Common myeloid progenitor, CD34-positive (primary cell): ENCODE results near the gene PARM1.

Experiments
- CTCF ChIA-PET: fragments of 350-600 bp; sonication (Branson Sonifier 250); formaldehyde crosslinking; loops from one replicate; lab custom pipeline; 2021; ENCODE audit warnings: antibody characterized with exemption; lab: Charles Lee
- POLR2A ChIA-PET: fragments of 350-600 bp; sonication (Branson Sonifier 250); formaldehyde crosslinking; loops from one replicate; lab custom pipeline; 2021; ENCODE audit warnings: antibody characterized with exemption; lab: Charles Lee
- DNase-seq, 3 donors: peaks; one replicate each; pipeline versions ENCODE4 v3.0.0 to v3.0.0-alpha.2; 2013
- H3K27ac ChIP-seq, 2 experiments: 1 replicate in 1 of 2; 2 replicates in 1 of 2; pipeline ENCODE4 v1.7.0; 2013; ENCODE audit warnings: inconsistent platforms in 2 of 2, low read length in 2 of 2, mild to moderate bottlenecking in 2 of 2, low read depth in 1 of 2, moderate library complexity in 1 of 2; ENCODE audit not compliant: severe bottlenecking in 2 of 2, insufficient read depth in 1 of 2, poor library complexity in 1 of 2
- H3K27me3 ChIP-seq, 5 experiments: replicated peaks in 2 of 5; 1 replicate in 3 of 5; 2 replicates in 2 of 5; pipeline versions ENCODE4 v1.6.1 to v1.7.0; 2013; ENCODE audit warnings: low read length in 4 of 5, mild to moderate bottlenecking in 2 of 5, moderate library complexity in 2 of 5, inconsistent platforms in 1 of 5; ENCODE audit not compliant: insufficient read depth in 5 of 5, control insufficient read depth in 4 of 5
- H3K36me3 ChIP-seq, 4 experiments: 1 replicate in 2 of 4; 2 replicates in 2 of 4; pipeline versions ENCODE4 v1.6.1 to v1.7.0; 2013; ENCODE audit warnings: low read length in 3 of 4, control low read depth in 1 of 4, mild to moderate bottlenecking in 1 of 4; ENCODE audit not compliant: control insufficient read depth in 4 of 4, insufficient read depth in 4 of 4
- H3K4me1 ChIP-seq, 4 experiments: 1 replicate in 3 of 4; 2 replicates in 1 of 4; pipeline versions ENCODE4 v1.6.1 to v1.7.1; 2013; ENCODE audit warnings: low read length in 3 of 4, mild to moderate bottlenecking in 3 of 4, control low read depth in 1 of 4, inconsistent platforms in 1 of 4, moderate library complexity in 1 of 4; ENCODE audit not compliant: control insufficient read depth in 4 of 4, insufficient read depth in 4 of 4; ENCODE audit errors: control extremely low read depth in 1 of 4
- H3K4me3 ChIP-seq, 7 experiments: 1 replicate in 4 of 7; 2 replicates in 3 of 7; pipeline versions ENCODE4 v1.5.1 to v1.7.0; 2013; ENCODE audit warnings: mild to moderate bottlenecking in 7 of 7, low read length in 6 of 7, moderate library complexity in 6 of 7, inconsistent platforms in 2 of 7, low read depth in 2 of 7, control low read depth in 1 of 7; ENCODE audit not compliant: insufficient read depth in 4 of 7, control insufficient read depth in 1 of 7; ENCODE audit errors: extremely low read depth in 1 of 7
- H3K9me3 ChIP-seq, 5 experiments: 1 replicate in 4 of 5; 2 replicates in 1 of 5; pipeline versions ENCODE4 v1.6.1 to v1.7.1; 2013; ENCODE audit warnings: low read length in 4 of 5, mild to moderate bottlenecking in 2 of 5, inconsistent platforms in 1 of 5, low read depth in 1 of 5, moderate library complexity in 1 of 5; ENCODE audit not compliant: control insufficient read depth in 4 of 5, insufficient read depth in 2 of 5; ENCODE audit errors: control extremely low read depth in 1 of 5
- WGBS: methylation state at CpG from one replicate; pipeline ENCODE4 v1.1.5; 2013; ENCODE audit not compliant: insufficient coverage; 5-methylcytosine and 5-hydroxymethylcytosine counted together

Gene PARM1

DNA sequence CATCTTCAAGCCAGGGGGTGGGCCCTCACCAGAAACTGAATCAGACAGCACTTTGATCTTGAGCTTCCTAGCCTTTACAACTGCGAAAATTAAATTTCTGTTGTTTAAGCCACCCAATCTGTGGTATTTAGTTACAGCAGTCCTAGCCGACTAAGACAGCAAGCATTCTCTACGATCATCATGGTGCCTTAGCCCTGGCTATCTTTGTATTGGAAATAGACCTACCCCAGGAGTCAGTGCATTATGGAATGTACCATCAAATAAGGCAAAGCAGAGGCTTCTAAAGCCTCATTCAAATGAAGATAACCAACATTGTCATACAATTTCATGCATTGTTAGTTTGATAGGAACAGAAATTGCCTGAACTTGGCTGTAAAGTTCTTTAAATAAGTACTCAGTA, 75.0 kb downstream of the PARM1 start:
- no peak overlapping the region for H3K4me3 ChIP-seq
- POLR2A ChIA-PET, result no interaction called here
- H3K36me3 ChIP-seq, result no peaks in the 10 kb centered on the region
- no peak overlapping the region for H3K27ac ChIP-seq
- no peaks in the 10 kb centered on the region for H3K4me1 ChIP-seq
- CTCF ChIA-PET, result no interaction called here
- peaks cover 0 to 7% (median 3%) of the 10 kb centered on the region in 5 experiments for H3K9me3 ChIP-seq
- H3K27me3 ChIP-seq, result no peaks in the 10 kb centered on the region
- WGBS, result 81% methylated on average over 3 of the region's 3 CpGs
- DNase-seq, result no peak

DNA sequence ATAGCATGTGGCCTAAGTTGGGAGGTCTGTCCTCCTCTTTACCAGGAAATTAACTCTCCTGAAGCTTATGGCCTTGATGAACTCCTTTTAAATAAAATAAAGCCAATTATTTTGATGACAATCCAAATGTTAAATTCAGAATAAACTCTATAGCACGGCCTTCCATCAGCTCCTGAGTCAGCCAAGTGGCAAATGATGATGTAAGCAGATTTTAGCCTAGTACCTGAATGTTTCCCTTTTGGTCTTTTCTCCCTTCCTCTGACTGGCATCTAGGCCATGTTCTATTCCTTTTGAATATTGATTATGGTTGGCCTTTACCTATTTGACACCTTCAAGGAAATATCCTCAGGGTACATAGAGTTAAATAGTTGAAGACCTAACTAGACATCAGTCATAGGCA, 76.2 kb downstream of the PARM1 start:
- ChIA-PET POLR2A (no interaction called here), CTCF (no interaction called here)
- DNase-seq, result no peak
- no peak overlapping the region for H3K4me3 ChIP-seq
- no peaks in the 10 kb centered on the region for H3K27me3 ChIP-seq
- no peaks in the 10 kb centered on the region for H3K36me3 ChIP-seq
- peaks cover 0 to 7% (median 3%) of the 10 kb centered on the region in 5 experiments for H3K9me3 ChIP-seq
- H3K4me1 ChIP-seq, result no peaks in the 10 kb centered on the region
- WGBS, result no CpG with 5 or more reads among the region's 1 CpG
- no peak overlapping the region for H3K27ac ChIP-seq

DNA sequence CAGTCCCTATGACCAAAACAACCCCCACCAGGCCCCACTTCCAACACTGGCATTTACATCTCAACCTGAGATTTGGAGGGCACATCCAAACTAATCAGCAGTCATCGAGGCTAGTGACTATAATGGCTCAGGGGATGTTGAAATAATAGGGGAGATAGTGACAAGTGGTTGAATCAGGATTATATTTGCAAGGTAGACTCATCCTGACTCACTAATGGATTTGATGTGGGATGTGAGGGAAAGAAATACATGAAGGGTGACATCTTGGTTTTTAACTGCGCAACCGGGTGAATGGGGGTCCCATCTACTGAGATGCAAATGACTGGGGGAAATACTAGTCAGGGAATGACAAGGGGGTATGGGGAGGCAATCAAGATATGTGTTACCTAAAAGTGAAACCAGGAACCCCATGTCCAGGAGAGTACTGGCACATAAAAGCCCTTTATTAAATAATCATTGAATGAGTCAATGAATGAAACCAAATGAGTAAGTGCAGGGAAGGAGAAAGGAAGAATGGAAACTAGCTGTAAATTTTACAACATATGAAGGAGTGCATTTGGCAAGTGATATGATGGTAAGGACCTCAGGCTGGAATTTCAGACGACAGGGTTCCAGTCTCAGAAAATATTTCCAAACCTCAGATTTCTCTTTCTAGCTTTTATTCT, 78.3 kb downstream of the PARM1 start:
- ChIA-PET CTCF (no interaction called here), POLR2A (no interaction called here)
- H3K27ac ChIP-seq, result no peak overlapping the region
- 92% methylated on average over 4 of the region's 4 CpGs for WGBS
- H3K36me3 ChIP-seq, result no peaks in the 10 kb centered on the region
- H3K4me1 ChIP-seq, result no peaks in the 10 kb centered on the region
- peaks cover 0 to 7% (median 3%) of the 10 kb centered on the region in 5 experiments for H3K9me3 ChIP-seq
- H3K4me3 ChIP-seq, result no peak overlapping the region
- no peaks in the 10 kb centered on the region for H3K27me3 ChIP-seq
- no peak for DNase-seq

GRCh38 chr4:75015627-75016026, 82.7 kb downstream of the PARM1 start:
- ChIA-PET CTCF (no interaction called here), POLR2A (no interaction called here)
- H3K9me3 ChIP-seq, result no peaks in the 10 kb centered on the region
- no peaks in the 10 kb centered on the region for H3K4me1 ChIP-seq
- DNase-seq, result no peak
- H3K4me3 ChIP-seq, result no peak overlapping the region
- H3K27me3 ChIP-seq, result no peaks in the 10 kb centered on the region
- H3K36me3 ChIP-seq, result no peaks in the 10 kb centered on the region
- H3K27ac ChIP-seq, result no peak overlapping the region
- WGBS, result no CpG with 5 or more reads among the region's 2 CpGs

- no peaks in the 10 kb centered on the region for H3K9me3 ChIP-seq
- no peaks in the 10 kb centered on the region for H3K4me1 ChIP-seq
- H3K36me3 ChIP-seq, result no peaks in the 10 kb centered on the region
- 71% methylated on average over 6 of the region's 6 CpGs for WGBS
- H3K27ac ChIP-seq, result no peak overlapping the region
- H3K4me3 ChIP-seq, result no peak overlapping the region
- H3K27me3 ChIP-seq, result no peaks in the 10 kb centered on the region
- ChIA-PET CTCF (no interaction called here), POLR2A (no interaction called here)
- DNase-seq, result no peak
These were observed 83.6 kb downstream of the PARM1 start for GRCh38 chr4:75016472-75016871.

DNA sequence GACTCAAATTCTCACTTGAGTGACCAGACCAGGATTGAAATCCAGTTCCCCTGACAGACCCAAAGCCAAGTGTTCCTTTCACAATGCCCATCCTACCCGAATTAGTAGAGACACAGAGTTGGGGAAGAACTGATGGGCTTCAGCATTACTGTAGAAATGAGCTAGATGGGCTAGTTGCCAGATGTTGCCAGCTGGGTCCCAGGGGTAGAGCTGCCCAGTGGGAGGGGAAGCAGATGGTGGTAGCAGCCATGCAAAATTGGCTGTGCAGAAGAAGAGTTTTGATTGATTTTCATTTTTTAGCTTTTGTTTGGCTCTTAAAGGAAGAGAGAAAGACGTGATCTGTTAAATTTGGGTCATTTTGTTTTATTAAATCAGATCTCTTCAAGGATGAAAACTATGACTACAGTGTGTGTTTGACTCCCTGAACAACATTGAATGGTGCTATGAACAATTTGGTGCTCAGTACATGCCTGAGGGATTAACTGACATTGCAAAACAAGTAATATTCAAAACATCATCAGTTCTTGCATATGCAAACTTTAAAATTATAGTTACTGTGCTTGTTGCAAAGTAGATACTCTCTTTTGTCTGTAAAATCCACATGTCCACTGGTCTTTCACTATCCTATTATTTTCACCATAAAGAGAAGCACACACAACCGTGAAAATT, 86.0 kb downstream of the PARM1 start:
- WGBS, result 93% methylated on average over 3 of the region's 3 CpGs
- H3K4me1 ChIP-seq, result no peaks in the 10 kb centered on the region
- CTCF ChIA-PET, result no interaction called here
- DNase-seq, result no peak
- no peak overlapping the region for H3K4me3 ChIP-seq
- POLR2A ChIA-PET, result no interaction called here
- H3K27me3 ChIP-seq, result no peaks in the 10 kb centered on the region
- no peaks in the 10 kb centered on the region for H3K36me3 ChIP-seq
- no peaks in the 10 kb centered on the region for H3K9me3 ChIP-seq
- no peak overlapping the region for H3K27ac ChIP-seq

DNA sequence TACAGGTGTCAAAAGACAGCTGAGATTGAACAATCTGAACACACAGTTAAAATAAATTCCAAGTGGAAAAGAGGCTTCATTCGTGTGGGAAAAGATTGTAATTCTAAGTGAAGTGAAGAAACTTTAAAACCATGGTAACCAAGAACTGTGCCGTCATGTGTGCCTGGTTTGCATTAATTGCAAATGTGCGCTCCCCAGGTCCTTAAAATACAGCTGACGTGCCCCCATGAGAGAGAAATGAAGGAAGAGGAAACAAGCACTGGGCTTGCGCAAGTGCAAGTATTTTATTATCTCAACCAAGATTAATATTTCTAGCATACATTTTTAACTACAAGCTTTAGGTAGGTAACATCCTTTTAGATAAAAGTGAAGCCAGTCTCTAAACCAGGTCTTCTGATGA, 92.5 kb downstream of the PARM1 start:
- Histone ChIP-seq H3K9me3 (no peaks in the 10 kb centered on the region), H3K27me3 (no peaks in the 10 kb centered on the region), H3K4me3 (no peak overlapping the region), H3K27ac (no peak overlapping the region), H3K4me1 (peaks cover 0 to 2% (median 0%) of the 10 kb centered on the region in 4 experiments), H3K36me3 (no peaks in the 10 kb centered on the region)
- DNase-seq, result no peak
- POLR2A ChIA-PET, result no interaction called here
- CTCF ChIA-PET, result no interaction called here
- WGBS, result 90% methylated on average over 4 of the region's 5 CpGs
